ENCODE measurements around the gene FSIP1.

The FSIP1 gene

DNA sequence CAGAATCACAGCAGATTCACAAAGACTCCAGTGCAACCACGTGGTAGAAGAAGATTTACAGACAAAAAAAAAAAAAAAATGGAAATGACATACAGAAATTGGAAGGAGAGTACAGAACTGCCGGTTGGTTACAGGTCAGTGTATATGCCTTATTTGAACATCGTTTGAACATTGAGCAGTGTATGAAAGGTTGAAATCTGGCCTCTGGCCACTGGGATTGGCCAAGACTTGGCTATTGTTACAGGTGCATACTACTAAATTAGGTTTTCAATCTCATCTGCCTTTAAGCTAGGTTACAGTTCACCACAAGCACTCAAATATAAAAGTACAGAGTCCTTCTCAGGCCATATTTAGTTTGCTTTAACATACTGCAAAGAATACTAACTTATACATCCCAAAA lies 142.0 kb downstream of the FSIP1 start:
- no peak overlapping the region for H3K27ac ChIP-seq
- no peak for TF ChIP-seq CTCF (IDR thresholded peaks at IDR 0.05)
- no peak for DNase-seq (ENCODE audit: low spot score)
- H3K4me3 ChIP-seq: no peak overlapping the region

DNA sequence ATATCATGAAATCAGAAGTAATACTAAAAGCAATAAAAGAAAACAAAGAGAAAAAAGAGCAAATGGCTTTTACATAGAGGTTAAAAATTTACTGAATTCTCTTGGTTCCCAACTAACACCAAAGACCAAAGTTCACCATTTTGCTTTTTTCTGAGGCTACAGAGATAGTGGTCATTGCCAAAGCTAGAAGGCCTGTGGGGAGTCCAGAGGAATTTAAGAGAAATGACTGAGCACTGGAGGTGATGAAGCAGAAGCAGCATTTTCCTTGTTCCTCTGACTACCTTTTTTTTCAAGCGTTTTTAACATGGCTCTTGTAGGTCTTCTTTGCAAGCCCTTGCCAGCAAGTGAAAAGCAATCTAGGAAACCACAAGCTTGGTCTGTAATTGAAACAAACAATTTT lies 143.6 kb downstream of the FSIP1 start:
- DNase-seq (ENCODE audit: low spot score): no peak
- TF ChIP-seq CTCF (IDR thresholded peaks at IDR 0.05): no peak
- Histone ChIP-seq H3K27ac (no peak overlapping the region), H3K4me3 (no peak overlapping the region)

DNA sequence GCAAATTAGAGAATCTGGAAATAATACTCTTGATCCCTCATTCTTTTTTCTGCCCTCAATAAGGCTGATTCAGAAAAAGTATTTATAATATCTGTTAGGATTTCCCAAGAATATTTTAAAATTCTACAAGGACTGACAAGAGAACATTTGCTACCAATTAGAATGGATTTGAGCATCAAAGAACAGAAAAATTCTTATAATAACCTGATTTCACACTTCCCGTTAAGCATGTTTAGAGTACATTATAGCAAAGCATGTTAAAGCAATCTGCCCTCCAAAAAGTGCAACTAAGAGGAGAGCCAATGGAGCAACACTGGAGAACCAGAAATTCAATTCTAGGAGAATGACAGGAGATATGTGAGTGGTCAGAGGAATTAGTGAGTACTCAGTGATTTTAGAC lies 144.6 kb downstream of the FSIP1 start:
- no peak overlapping the region for H3K27ac ChIP-seq
- no peak for TF ChIP-seq CTCF (IDR thresholded peaks at IDR 0.05)
- no peak for DNase-seq (ENCODE audit: low spot score)

GRCh38 chr15:39631357-39631756 lies 151.3 kb downstream of the FSIP1 start:
- no peak overlapping the region for H3K27ac ChIP-seq
- no peak overlapping the region for H3K4me3 ChIP-seq
- DNase-seq (ENCODE audit: low spot score): no peak
- no peak for TF ChIP-seq CTCF (IDR thresholded peaks at IDR 0.05)

More for the DNA sequence above, 144.6 kb downstream of the FSIP1 start:
- H3K4me3 ChIP-seq: no peak overlapping the region

- no peak for DNase-seq (ENCODE audit: low spot score)
- Histone ChIP-seq H3K27ac (no peak overlapping the region), H3K4me3 (no peak overlapping the region)
- TF ChIP-seq CTCF (IDR thresholded peaks at IDR 0.05): no peak
These were observed 152.7 kb downstream of the FSIP1 start for GRCh38 chr15:39629906-39630305.

DNA sequence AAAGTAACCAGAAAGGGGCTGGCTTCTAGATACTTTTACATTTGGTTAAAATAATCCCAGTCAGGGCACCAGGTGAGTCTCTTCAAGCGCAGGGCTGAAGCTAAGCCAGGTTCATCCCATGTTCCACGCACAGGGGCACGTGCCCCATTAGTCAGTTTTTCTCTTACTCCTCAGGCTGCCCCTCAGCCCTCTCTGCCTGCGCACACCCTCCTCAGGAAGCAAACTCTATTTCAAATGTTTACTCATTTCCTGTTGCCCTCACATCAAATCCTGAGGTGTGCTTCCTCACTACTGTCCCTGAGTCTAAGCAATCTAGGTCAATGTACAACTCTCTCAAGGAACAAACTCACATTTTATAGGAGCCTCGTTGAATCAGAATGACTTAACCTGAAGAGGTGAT lies 153.3 kb downstream of the FSIP1 start:
- no peak for DNase-seq (ENCODE audit: low spot score)
- no peak for TF ChIP-seq CTCF (IDR thresholded peaks at IDR 0.05)
- H3K4me3 ChIP-seq: no peak overlapping the region
- H3K27ac ChIP-seq: peak overlapping the region in 1 of 2 donors; percentile 38

DNA sequence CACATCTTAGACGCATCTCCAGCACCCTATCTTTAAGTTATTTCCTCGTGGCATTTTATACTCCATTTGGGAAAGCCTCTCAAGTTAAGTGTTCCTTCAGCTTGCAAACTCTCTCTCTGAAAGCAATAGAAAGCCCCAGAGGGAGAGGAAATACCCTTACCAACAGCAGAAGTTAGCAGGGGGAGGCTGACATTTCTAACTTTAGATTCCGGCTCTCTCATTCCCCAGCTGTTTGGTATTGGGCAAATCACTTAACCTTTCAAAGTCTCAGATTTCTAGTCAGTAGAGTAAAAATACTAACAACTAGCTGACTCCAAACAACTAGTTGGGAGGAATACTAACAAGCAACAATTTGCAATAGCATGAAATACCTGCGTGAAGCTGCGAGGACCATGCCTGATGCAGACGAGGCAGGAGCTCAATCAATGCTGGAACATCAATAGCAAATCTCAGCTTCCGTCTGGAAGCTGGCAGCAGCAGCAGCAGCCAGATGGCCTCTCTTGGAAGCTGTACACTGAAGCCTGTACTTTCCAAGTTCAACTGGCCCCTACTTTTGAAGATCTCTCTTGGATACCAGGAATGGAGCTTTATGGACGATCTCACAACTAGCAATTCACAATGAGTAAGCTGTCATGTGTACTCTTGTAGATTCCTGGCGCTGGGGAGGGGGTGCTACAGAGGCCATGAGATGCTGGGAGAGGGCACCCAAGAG lies 153.9 kb downstream of the FSIP1 start:
- no peak overlapping the region for H3K4me3 ChIP-seq
- H3K27ac ChIP-seq: peak overlapping the region; percentile 7 to 38
- no peak for TF ChIP-seq CTCF (IDR thresholded peaks at IDR 0.05)
- no peak for DNase-seq (ENCODE audit: low spot score)

Measured in coronary artery (tissue), 2 donors.